ENCODE results near the gene GNA12.

DNA sequence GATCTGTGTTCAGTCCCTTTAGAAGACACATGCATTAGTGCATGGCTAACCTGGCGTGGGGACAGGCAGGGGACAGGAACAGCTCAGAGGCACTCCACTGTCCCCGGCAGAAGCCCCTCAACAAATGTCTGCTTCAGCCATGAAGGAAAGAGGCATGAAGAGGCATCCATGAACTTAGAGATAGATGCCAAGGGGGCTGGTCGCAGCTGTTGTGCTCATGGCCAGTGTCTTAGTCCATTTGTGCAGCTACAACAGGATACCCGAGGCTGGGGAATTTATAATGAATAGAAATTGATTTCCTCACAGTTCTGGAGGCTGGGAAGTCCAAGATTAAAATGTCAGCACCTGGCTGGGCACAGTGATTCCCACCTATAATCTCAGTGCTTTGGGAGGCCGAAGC, 14.5 kb upstream of the GNA12 start:
- TF ChIP-seq EZH2 (IDR thresholded peaks at IDR 0.05; ENCODE audit: borderline replicate concordance) = no peak
- TF ChIP-seq EZH2phosphoT487 (IDR thresholded peaks at IDR 0.05; ENCODE audit: low read depth, severe bottlenecking, unreplicated experiment) = no peak
- TF ChIP-seq, protein P1, sequence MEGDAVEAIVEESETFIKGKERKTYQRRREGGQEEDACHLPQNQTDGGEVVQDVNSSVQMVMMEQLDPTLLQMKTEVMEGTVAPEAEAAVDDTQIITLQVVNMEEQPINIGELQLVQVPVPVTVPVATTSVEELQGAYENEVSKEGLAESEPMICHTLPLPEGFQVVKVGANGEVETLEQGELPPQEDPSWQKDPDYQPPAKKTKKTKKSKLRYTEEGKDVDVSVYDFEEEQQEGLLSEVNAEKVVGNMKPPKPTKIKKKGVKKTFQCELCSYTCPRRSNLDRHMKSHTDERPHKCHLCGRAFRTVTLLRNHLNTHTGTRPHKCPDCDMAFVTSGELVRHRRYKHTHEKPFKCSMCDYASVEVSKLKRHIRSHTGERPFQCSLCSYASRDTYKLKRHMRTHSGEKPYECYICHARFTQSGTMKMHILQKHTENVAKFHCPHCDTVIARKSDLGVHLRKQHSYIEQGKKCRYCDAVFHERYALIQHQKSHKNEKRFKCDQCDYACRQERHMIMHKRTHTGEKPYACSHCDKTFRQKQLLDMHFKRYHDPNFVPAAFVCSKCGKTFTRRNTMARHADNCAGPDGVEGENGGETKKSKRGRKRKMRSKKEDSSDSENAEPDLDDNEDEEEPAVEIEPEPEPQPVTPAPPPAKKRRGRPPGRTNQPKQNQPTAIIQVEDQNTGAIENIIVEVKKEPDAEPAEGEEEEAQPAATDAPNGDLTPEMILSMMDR (IDR thresholded peaks at IDR 0.05; ENCODE audit: poor library complexity) = no peak

Data from hepatocyte (in vitro differentiated cells).